Measurements from ENCODE around the gene ENO4.

DNA sequence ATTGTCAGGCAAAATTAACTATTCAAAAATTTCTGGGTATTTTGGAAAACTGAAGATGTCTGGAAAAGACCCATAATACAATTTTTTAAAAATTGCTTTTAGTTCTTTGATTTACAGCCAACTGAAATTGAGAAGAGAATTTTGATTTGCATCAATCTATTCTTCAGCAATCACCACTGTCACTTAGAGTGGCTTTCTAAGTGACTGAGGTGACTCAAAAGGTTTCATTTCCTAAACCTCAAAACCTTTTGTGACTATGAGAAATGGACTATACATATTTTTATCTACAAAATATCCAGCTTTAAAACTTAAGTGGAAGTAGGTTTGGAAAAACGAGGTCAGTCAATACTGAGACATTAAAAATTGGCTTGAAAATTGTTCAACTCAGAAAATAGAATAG, 60.0 kb downstream of the ENO4 start:
- no peak for TF ChIP-seq POLR2A (IDR thresholded peaks at IDR 0.05)
- TF ChIP-seq CTCF (IDR thresholded peaks at IDR 0.05), result no peak
- no peak for TF ChIP-seq EP300 (IDR thresholded peaks at IDR 0.05)
- TF ChIP-seq POLR2AphosphoS5 (IDR thresholded peaks at IDR 0.05), result no peak
